Prostate gland (tissue), 2 donors: Measurements from ENCODE around the gene RPAP2. TPM values are rescaled to one million over a fixed set of nuclear protein-coding genes. Genes with fewer than 3 reads are reported as not detected.
"Not testable (repeated sequence)": the region's sequence is repeated elsewhere in the genome, so short reads cannot be mapped to it uniquely, and the experiment has no call there.

ENCODE experiments used
- DNase-seq: peaks from one replicate; pipeline ENCODE4 v3.0.0-alpha.2; 2019; ENCODE audit warnings: low spot score
- H3K27ac ChIP-seq, 2 donors: fragments of 200-600 bp; sonication (generic); 2 replicates each; pipeline ENCODE4 v1.5.1; 2017 to 2019
- H3K27me3 ChIP-seq: fragments of 200-600 bp; sonication (generic); replicated peaks from 2 replicates; pipeline ENCODE4 v1.5.1; 2019; ENCODE audit not compliant: insufficient read depth
- H3K36me3 ChIP-seq, 2 donors: fragments of 200-600 bp; sonication (generic); 1 replicate in 1 of 2; 2 replicates in 1 of 2; pipeline versions ENCODE4 v1.5.1 to v1.8.1; 2017 to 2019
- H3K4me1 ChIP-seq: fragments of 200-600 bp; sonication (generic); replicated peaks from 2 replicates; pipeline ENCODE4 v1.5.1; 2019
- H3K4me3 ChIP-seq, 2 donors: fragments of 200-600 bp; sonication (generic); 2 replicates each; pipeline ENCODE4 v1.5.1; 2017 to 2019
- H3K9me3 ChIP-seq: fragments of 200-600 bp; sonication (generic); 2 replicates; pipeline ENCODE4 v1.5.1; 2017
- CTCF ChIP-seq, 4 experiments: fragments of 200-600 bp in 2 of 4; fragments of 450-650 bp in 2 of 4; sonication (generic) in 2 of 4; IDR thresholded peaks; 1 replicate in 3 of 4; 2 replicates in 1 of 4; pipeline ENCODE4 v1.5.1; 2016 to 2019; ENCODE audit warnings: antibody characterized with exemption in 4 of 4, mild to moderate bottlenecking in 2 of 4, moderate library complexity in 2 of 4
- POLR2A ChIP-seq: fragments of 450-650 bp; IDR thresholded peaks from one replicate; pipeline ENCODE4 v1.6.1; 2016; ENCODE audit warnings: antibody characterized with exemption, mild to moderate bottlenecking
- POLR2AphosphoS5 ChIP-seq: sonication (generic); formaldehyde crosslinking; IDR thresholded peaks from one replicate; pipeline ENCODE4 v1.6.1; 2017; ENCODE audit warnings: antibody characterized with exemption
- WGBS: methylation state at CpG from one replicate; pipeline ENCODE4 v1.1.5; 2018; 5-methylcytosine and 5-hydroxymethylcytosine counted together
- intact Hi-C: fragments of 100-400 bp; cut with DNase I; formaldehyde crosslinking; loops from one replicate; pipeline ENCODE4 v1.14.2; 2022
- total RNA-seq, 2 donors: library from RNA; depleted of rRNA; stranded (reverse); fragments of >200 nt; gene quantifications; one replicate each; pipeline ENCODE4 v1.1.0, GENCODE V29; 2016

The RPAP2 gene
- total RNA-seq: 10 to 100 TPM in 1 of 2 donors, 1 to 10 TPM in 1; 6.5 to 11.0 TPM

GRCh38 chr1:92298573-92299476 is at the start of gene RPAP2, which contains the start of gene GLMN:
Gene RPAP2, plus strand, starts transcription at chr1:92299059. Its CDS starts 15 bp downstream, at chr1:92299074.
Gene GLMN, minus strand, starts transcription at chr1:92298987. Its CDS starts 988 bp downstream, at chr1:92297999.
- peak; percentile 92 for TF ChIP-seq POLR2AphosphoS5
- no peak for TF ChIP-seq CTCF (IDR thresholded peaks at IDR 0.05)
- TF ChIP-seq POLR2A: peak; percentile 89
- intact Hi-C loops: loop anchor here (10.0 kb wide), 2 partner anchors 374 to 794 kb away; partner anchors contain the start of gene CDC7
- H3K4me3 ChIP-seq: peak within 1 kb of the TSS; percentile 59 to 84
- H3K27me3 ChIP-seq: no peaks in the 10 kb centered on the region
- no peaks in the 10 kb centered on the region for H3K9me3 ChIP-seq
- under 1% methylated on average over 68 of the region's 76 CpGs for WGBS
- H3K27ac ChIP-seq: peak within 1 kb of the TSS; percentile 89 to 97
- H3K4me1 ChIP-seq: no peaks in the 10 kb centered on the region
- H3K36me3 ChIP-seq: no peaks in the 10 kb centered on the region
- peak; percentile 76 for DNase-seq

GRCh38 chr1:92254714-92255113 is 44.1 kb upstream of the RPAP2 start:
- H3K4me3 ChIP-seq, H3K27ac ChIP-seq, H3K27me3 ChIP-seq, H3K4me1 ChIP-seq, H3K36me3 ChIP-seq, intact Hi-C loops, H3K9me3 ChIP-seq, DNase-seq: not testable (repeated sequence)
- 67% methylated on average over 3 of the region's 3 CpGs for WGBS

- Histone ChIP-seq H3K4me3 (no peak overlapping the region), H3K36me3 (no peaks in the 10 kb centered on the region), H3K4me1 (no peaks in the 10 kb centered on the region), H3K9me3 (no peaks in the 10 kb centered on the region), H3K27me3 (no peaks in the 10 kb centered on the region), H3K27ac (no peak overlapping the region)
- DNase-seq: no peak
- no peak for TF ChIP-seq CTCF (IDR thresholded peaks at IDR 0.05)
- intact Hi-C loops: no loop called here
- WGBS: 95% methylated on average over 1 of the region's 1 CpG
Observed at GRCh38 chr1:92259350-92259749, 39.5 kb upstream of the RPAP2 start.

GRCh38 chr1:92262516-92262915 is 36.3 kb upstream of the RPAP2 start:
- intact Hi-C loops: no loop called here
- Histone ChIP-seq H3K4me3 (no peak overlapping the region), H3K36me3 (no peaks in the 10 kb centered on the region), H3K27me3 (no peaks in the 10 kb centered on the region), H3K4me1 (no peaks in the 10 kb centered on the region), H3K9me3 (no peaks in the 10 kb centered on the region), H3K27ac (no peak overlapping the region)
- no peak for DNase-seq
- no peak for TF ChIP-seq CTCF (IDR thresholded peaks at IDR 0.05)
- TF ChIP-seq POLR2A: no peak
- TF ChIP-seq POLR2AphosphoS5: no peak
- WGBS: 84% methylated on average over 3 of the region's 3 CpGs

- no peaks in the 10 kb centered on the region for H3K4me1 ChIP-seq
- H3K27me3 ChIP-seq: no peaks in the 10 kb centered on the region
- intact Hi-C loops: no loop called here
- DNase-seq: no peak
- H3K4me3 ChIP-seq: no peak overlapping the region
- H3K27ac ChIP-seq: no peak overlapping the region
- H3K9me3 ChIP-seq: no peaks in the 10 kb centered on the region
- TF ChIP-seq POLR2AphosphoS5 (no peak), CTCF (IDR thresholded peaks at IDR 0.05) (no peak), POLR2A (no peak)
- H3K36me3 ChIP-seq: no peaks in the 10 kb centered on the region
- WGBS: 97% methylated on average over 1 of the region's 1 CpG
Observed at GRCh38 chr1:92273039-92273438, 25.8 kb upstream of the RPAP2 start.
